Karpas-422 (cell line): Measurements from ENCODE around the gene TNFRSF19. TPM values are rescaled to one million over a fixed set of nuclear protein-coding genes. Genes with fewer than 3 reads are reported as not detected.

ENCODE experiments used
- DNase-seq: peaks from one replicate; pipeline ENCODE4 v3.0.0-alpha.2; 2015
- H2AFZ ChIP-seq: fragments of 200-600 bp; sonication (generic); 2 replicates; pipeline ENCODE4 v1.6.1; 2014; ENCODE audit warnings: antibody characterized with exemption, low read length, mixed read lengths
- H3K27ac ChIP-seq: fragments of 200-600 bp; sonication (generic); 2 replicates; pipeline ENCODE4 v1.5.1; 2014; ENCODE audit warnings: mild to moderate bottlenecking, low read length, moderate library complexity
- H3K27me3 ChIP-seq: fragments of 200-600 bp; sonication (generic); 2 replicates; pipeline ENCODE4 v1.6.1; 2014; ENCODE audit warnings: low read length, mixed read lengths
- H3K36me3 ChIP-seq: fragments of 200-600 bp; sonication (generic); 2 replicates; pipeline ENCODE4 v1.6.1; 2014; ENCODE audit warnings: low read length, mixed read lengths; ENCODE audit not compliant: insufficient read depth
- H3K4me1 ChIP-seq: fragments of 200-600 bp; sonication (generic); 2 replicates; pipeline ENCODE4 v1.6.1; 2014; ENCODE audit warnings: mild to moderate bottlenecking, low read length, mixed read lengths
- H3K4me2 ChIP-seq: fragments of 200-600 bp; sonication (generic); 2 replicates; pipeline ENCODE4 v1.6.1; 2014; ENCODE audit warnings: low read length, low read depth, mild to moderate bottlenecking; ENCODE audit not compliant: poor library complexity, severe bottlenecking
- H3K4me3 ChIP-seq: fragments of 200-600 bp; sonication (generic); 2 replicates; pipeline ENCODE4 v1.5.1; 2014; ENCODE audit warnings: mild to moderate bottlenecking, antibody characterized with exemption, low read length, mixed read lengths
- H3K79me2 ChIP-seq: fragments of 200-600 bp; sonication (generic); 2 replicates; pipeline ENCODE4 v1.6.1; 2014; ENCODE audit warnings: mild to moderate bottlenecking, low read length, mixed read lengths
- H3K9ac ChIP-seq: fragments of 200-600 bp; sonication (generic); 2 replicates; pipeline ENCODE4 v1.6.0; 2014; ENCODE audit warnings: low read length
- H3K9me2 ChIP-seq: fragments of 200-600 bp; sonication (generic), shearing (Covaris generic); replicated peaks from 2 replicates; pipeline ENCODE4 v1.6.0; 2014; ENCODE audit warnings: mild to moderate bottlenecking, low read length, moderate library complexity; ENCODE audit not compliant: insufficient read depth
- H3K9me3 ChIP-seq: fragments of 300-700, 200-600 bp; sonication (generic); 2 replicates; pipeline ENCODE4 v1.6.1; 2014; ENCODE audit warnings: low read length, mixed read lengths
- H4K20me1 ChIP-seq: fragments of 200-600 bp; sonication (generic); 2 replicates; pipeline ENCODE4 v1.6.1; 2014; ENCODE audit warnings: mild to moderate bottlenecking, antibody characterized with exemption, low read length, low read depth; ENCODE audit not compliant: insufficient read depth
- total RNA-seq: library from RNA; depleted of rRNA; stranded (reverse); fragments of >200 nt; shearing (Covaris generic); gene quantifications from 2 replicates; pipeline ENCODE4 v1.2.3, GENCODE V29; 2014; ENCODE audit warnings: low replicate concordance

Gene TNFRSF19
- total RNA-seq, 1 experiment from 2014 or later: not detected

GRCh38 chr13:23636360-23636759, 66.1 kb downstream of the TNFRSF19 start:
- H2AFZ ChIP-seq: no peak overlapping the region
- no peak overlapping the region for H3K9ac ChIP-seq
- no peaks in the 10 kb centered on the region for H3K9me3 ChIP-seq
- no peaks in the 10 kb centered on the region for H3K4me1 ChIP-seq
- DNase-seq: peak; percentile 15
- H3K4me2 ChIP-seq: no peak overlapping the region
- H3K36me3 ChIP-seq: no peaks in the 10 kb centered on the region
- no peaks in the 10 kb centered on the region for H4K20me1 ChIP-seq
- H3K27ac ChIP-seq: no peak overlapping the region
- H3K4me3 ChIP-seq: no peak overlapping the region
- no peaks in the 10 kb centered on the region for H3K79me2 ChIP-seq
- no peaks in the 10 kb centered on the region for H3K27me3 ChIP-seq
- H3K9me2 ChIP-seq: no peaks in the 10 kb centered on the region

- Histone ChIP-seq H3K27me3 (no peaks in the 10 kb centered on the region), H3K27ac (no peak overlapping the region), H3K79me2 (no peaks in the 10 kb centered on the region), H3K4me1 (no peaks in the 10 kb centered on the region), H3K4me3 (no peak overlapping the region), H2AFZ (no peak overlapping the region), H3K9me2 (no peaks in the 10 kb centered on the region), H3K4me2 (no peak overlapping the region), H3K36me3 (no peaks in the 10 kb centered on the region), H3K9ac (no peak overlapping the region), H4K20me1 (no peaks in the 10 kb centered on the region), H3K9me3 (no peaks in the 10 kb centered on the region)
- DNase-seq: peak; percentile 17
Observed at GRCh38 chr13:23637829-23638228, 67.6 kb downstream of the TNFRSF19 start.

GRCh38 chr13:23639674-23640073, 69.5 kb downstream of the TNFRSF19 start:
- Histone ChIP-seq H2AFZ (no peak overlapping the region), H3K79me2 (no peaks in the 10 kb centered on the region), H3K27ac (no peak overlapping the region), H3K9me2 (no peaks in the 10 kb centered on the region), H3K9me3 (no peaks in the 10 kb centered on the region), H3K27me3 (no peaks in the 10 kb centered on the region), H3K4me3 (no peak overlapping the region), H4K20me1 (no peaks in the 10 kb centered on the region), H3K4me2 (no peak overlapping the region), H3K9ac (no peak overlapping the region), H3K36me3 (no peaks in the 10 kb centered on the region), H3K4me1 (no peaks in the 10 kb centered on the region)
- DNase-seq: no peak

- peak; percentile 7 for DNase-seq
- no peak overlapping the region for H2AFZ ChIP-seq
- H3K27ac ChIP-seq: no peak overlapping the region
- no peaks in the 10 kb centered on the region for H4K20me1 ChIP-seq
- H3K79me2 ChIP-seq: no peaks in the 10 kb centered on the region
- no peaks in the 10 kb centered on the region for H3K36me3 ChIP-seq
- no peaks in the 10 kb centered on the region for H3K4me1 ChIP-seq
- no peaks in the 10 kb centered on the region for H3K9me3 ChIP-seq
- H3K4me3 ChIP-seq: no peak overlapping the region
- H3K9me2 ChIP-seq: no peaks in the 10 kb centered on the region
- no peak overlapping the region for H3K4me2 ChIP-seq
- H3K9ac ChIP-seq: no peak overlapping the region
- no peaks in the 10 kb centered on the region for H3K27me3 ChIP-seq
Observed at GRCh38 chr13:23642110-23642509, 71.9 kb downstream of the TNFRSF19 start.

GRCh38 chr13:23643338-23644125, 73.3 kb downstream of the TNFRSF19 start:
- H4K20me1 ChIP-seq: no peaks in the 10 kb centered on the region
- H3K79me2 ChIP-seq: no peaks in the 10 kb centered on the region
- no peaks in the 10 kb centered on the region for H3K27me3 ChIP-seq
- H3K4me3 ChIP-seq: no peak overlapping the region
- no peak overlapping the region for H2AFZ ChIP-seq
- peak; percentile 24 for DNase-seq
- no peak overlapping the region for H3K9ac ChIP-seq
- H3K4me2 ChIP-seq: no peak overlapping the region
- H3K36me3 ChIP-seq: no peaks in the 10 kb centered on the region
- H3K9me2 ChIP-seq: no peaks in the 10 kb centered on the region
- H3K4me1 ChIP-seq: no peaks in the 10 kb centered on the region
- no peaks in the 10 kb centered on the region for H3K9me3 ChIP-seq
- H3K27ac ChIP-seq: no peak overlapping the region

- Histone ChIP-seq H2AFZ (no peak overlapping the region), H3K9me3 (no peaks in the 10 kb centered on the region), H3K27ac (no peak overlapping the region), H3K4me1 (no peaks in the 10 kb centered on the region), H3K4me2 (no peak overlapping the region), H3K79me2 (no peaks in the 10 kb centered on the region), H3K27me3 (no peaks in the 10 kb centered on the region), H3K4me3 (no peak overlapping the region), H3K9ac (no peak overlapping the region), H3K36me3 (no peaks in the 10 kb centered on the region), H3K9me2 (no peaks in the 10 kb centered on the region), H4K20me1 (no peaks in the 10 kb centered on the region)
- no peak for DNase-seq
Observed at GRCh38 chr13:23644126-23644419, 73.9 kb downstream of the TNFRSF19 start.

GRCh38 chr13:23644527-23645138, 74.4 kb downstream of the TNFRSF19 start:
- Histone ChIP-seq H3K4me3 (no peak overlapping the region), H4K20me1 (no peaks in the 10 kb centered on the region), H3K9ac (no peak overlapping the region), H3K9me3 (no peaks in the 10 kb centered on the region), H2AFZ (no peak overlapping the region), H3K4me2 (no peak overlapping the region), H3K4me1 (no peaks in the 10 kb centered on the region), H3K27ac (no peak overlapping the region), H3K9me2 (no peaks in the 10 kb centered on the region), H3K36me3 (no peaks in the 10 kb centered on the region), H3K27me3 (no peaks in the 10 kb centered on the region), H3K79me2 (no peaks in the 10 kb centered on the region)
- no peak for DNase-seq

- DNase-seq: no peak
- Histone ChIP-seq H3K27me3 (no peaks in the 10 kb centered on the region), H3K36me3 (no peaks in the 10 kb centered on the region), H3K4me3 (no peak overlapping the region), H3K79me2 (no peaks in the 10 kb centered on the region), H3K9ac (no peak overlapping the region), H3K27ac (no peak overlapping the region), H2AFZ (no peak overlapping the region), H3K4me2 (no peak overlapping the region), H3K9me2 (no peaks in the 10 kb centered on the region), H4K20me1 (no peaks in the 10 kb centered on the region), H3K4me1 (no peaks in the 10 kb centered on the region), H3K9me3 (no peaks in the 10 kb centered on the region)
Observed at GRCh38 chr13:23645851-23646250, 75.6 kb downstream of the TNFRSF19 start.
